Mucosa of stomach (tissue), 1 donor: ENCODE results near the gene HSPA4L.
A peak's percentile ranks its signal among the peaks of the same experiment; 100 is the strongest.

ENCODE experiments used
- H3K27me3 ChIP-seq: one replicate; pipeline ENCODE4 v1.7.0; 2013; ENCODE audit warnings: mild to moderate bottlenecking, low read length; ENCODE audit not compliant: control insufficient read depth, insufficient read depth
- H3K36me3 ChIP-seq: one replicate; pipeline ENCODE4 v1.7.0; 2013; ENCODE audit warnings: low read length; ENCODE audit not compliant: control insufficient read depth, insufficient read depth
- H3K4me1 ChIP-seq: one replicate; pipeline ENCODE4 v1.7.0; 2013; ENCODE audit warnings: mild to moderate bottlenecking, low read length; ENCODE audit not compliant: control insufficient read depth, insufficient read depth
- H3K4me3 ChIP-seq: one replicate; pipeline ENCODE4 v1.7.0; 2013; ENCODE audit warnings: low read length
- H3K9ac ChIP-seq: one replicate; pipeline ENCODE4 v1.7.0; 2013; ENCODE audit warnings: mild to moderate bottlenecking, low read length, moderate library complexity
- H3K9me3 ChIP-seq: one replicate; pipeline ENCODE4 v1.7.0; 2013; ENCODE audit warnings: mild to moderate bottlenecking, low read length, moderate library complexity; ENCODE audit not compliant: control insufficient read depth
- donor health status: Pancreatic carcinoma.

HSPA4L gene

GRCh38 chr4:127846765-127847164 lies 64.6 kb downstream of the HSPA4L start:
- no peaks in the 10 kb centered on the region for H3K4me1 ChIP-seq
- no peaks in the 10 kb centered on the region for H3K36me3 ChIP-seq
- H3K9ac ChIP-seq = no peak overlapping the region
- H3K9me3 ChIP-seq = no peaks in the 10 kb centered on the region
- no peaks in the 10 kb centered on the region for H3K27me3 ChIP-seq
- no peak overlapping the region for H3K4me3 ChIP-seq

DNA sequence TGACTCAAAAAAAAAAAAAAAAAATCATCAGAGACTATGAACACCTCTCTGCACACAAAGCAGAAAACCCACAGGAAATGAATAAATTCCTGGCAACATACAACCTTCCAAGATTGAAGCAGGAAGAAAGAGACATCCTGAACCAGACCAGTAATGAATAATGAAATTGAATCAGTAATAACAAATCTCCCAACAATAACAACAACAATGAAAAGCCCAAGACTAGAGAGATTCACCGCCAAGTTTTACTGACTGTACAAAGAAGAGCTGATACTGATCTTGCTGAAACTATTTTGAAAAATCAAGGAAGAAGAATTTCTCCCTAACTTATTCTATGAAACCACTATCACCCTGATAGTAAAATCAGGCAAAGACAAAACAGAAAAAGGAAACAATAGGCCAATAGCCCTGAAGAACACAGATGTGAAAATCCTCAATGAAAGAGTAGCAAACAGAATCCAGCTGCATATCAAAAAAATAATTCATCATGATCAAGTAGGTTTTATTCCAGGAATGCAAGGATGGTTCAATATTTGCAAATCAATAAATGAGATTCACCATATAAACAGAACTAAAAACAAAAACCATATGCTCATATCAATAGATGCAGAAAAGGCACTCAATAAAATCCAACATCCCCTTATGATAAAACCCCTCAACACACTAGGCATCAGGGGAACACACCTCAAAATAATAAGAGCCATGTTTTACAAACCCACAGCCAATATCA lies 67.5 kb downstream of the HSPA4L start:
- no peaks in the 10 kb centered on the region for H3K9me3 ChIP-seq
- no peaks in the 10 kb centered on the region for H3K36me3 ChIP-seq
- no peaks in the 10 kb centered on the region for H3K4me1 ChIP-seq
- H3K4me3 ChIP-seq = no peak overlapping the region
- no peaks in the 10 kb centered on the region for H3K27me3 ChIP-seq
- no peak overlapping the region for H3K9ac ChIP-seq

DNA sequence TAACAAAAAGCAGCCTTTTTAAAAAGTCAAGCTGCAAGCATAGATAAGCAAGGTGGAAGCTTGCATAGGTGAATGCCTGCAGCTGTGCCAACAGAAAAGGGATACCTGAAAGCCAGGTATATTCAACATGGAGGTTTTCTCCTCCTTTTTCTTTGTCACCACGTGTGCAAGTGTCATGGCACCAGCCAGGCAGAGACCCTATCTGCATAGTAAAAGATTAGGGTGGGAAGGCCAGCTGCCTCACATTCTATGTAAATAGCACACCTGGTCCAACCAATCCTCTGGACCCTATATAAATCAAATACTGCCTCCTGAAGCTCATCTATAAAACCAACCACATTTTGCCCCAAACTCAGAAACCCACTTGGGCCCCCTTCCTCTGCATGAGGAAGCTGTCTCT lies 70.5 kb downstream of the HSPA4L start:
- Histone ChIP-seq H3K9me3 (no peaks in the 10 kb centered on the region), H3K4me3 (no peak overlapping the region), H3K4me1 (no peaks in the 10 kb centered on the region), H3K27me3 (no peaks in the 10 kb centered on the region), H3K9ac (no peak overlapping the region), H3K36me3 (no peaks in the 10 kb centered on the region)

DNA sequence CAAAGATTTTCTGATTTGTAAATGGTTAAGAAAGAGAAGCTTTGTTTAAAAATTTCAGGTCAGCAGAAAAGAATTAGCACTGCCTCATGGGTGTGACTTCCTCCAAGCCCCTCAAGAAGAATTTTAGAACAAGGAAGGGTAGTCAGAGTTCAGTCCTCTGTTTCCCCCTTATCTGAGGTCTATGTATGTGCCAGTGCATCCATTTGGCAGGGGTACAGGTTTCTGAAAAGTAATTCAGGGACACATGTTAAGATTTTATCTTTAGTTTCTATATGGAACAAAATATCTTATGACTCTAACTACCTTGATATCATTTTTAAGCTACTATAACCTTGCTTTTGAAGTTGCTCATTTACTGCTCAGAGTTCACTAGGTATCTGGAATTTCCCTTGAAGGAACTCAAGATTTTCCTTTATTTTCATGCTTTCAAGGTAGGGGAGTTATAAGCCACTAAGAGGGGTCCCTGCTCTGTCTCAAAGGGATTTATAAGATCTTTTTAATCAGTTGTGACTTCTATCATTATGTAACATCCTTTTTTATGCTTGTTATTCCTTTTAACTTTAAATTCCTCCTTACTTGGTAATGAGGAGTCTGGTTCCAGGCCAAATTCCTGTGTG lies 74.2 kb downstream of the HSPA4L start:
- no peaks in the 10 kb centered on the region for H3K9me3 ChIP-seq
- H3K4me3 ChIP-seq = no peak overlapping the region
- H3K27me3 ChIP-seq = no peaks in the 10 kb centered on the region
- H3K36me3 ChIP-seq = no peaks in the 10 kb centered on the region
- H3K4me1 ChIP-seq = no peaks in the 10 kb centered on the region
- H3K9ac ChIP-seq = no peak overlapping the region

- H3K27me3 ChIP-seq = no peaks in the 10 kb centered on the region
- H3K4me3 ChIP-seq = no peak overlapping the region
- no peaks in the 10 kb centered on the region for H3K36me3 ChIP-seq
- H3K9me3 ChIP-seq = no peaks in the 10 kb centered on the region
- no peak overlapping the region for H3K9ac ChIP-seq
- no peaks in the 10 kb centered on the region for H3K4me1 ChIP-seq
Measured at GRCh38 chr4:127856813-127857447, 74.8 kb downstream of the HSPA4L start.

- H3K9ac ChIP-seq = no peak overlapping the region
- H3K4me1 ChIP-seq = no peaks in the 10 kb centered on the region
- H3K9me3 ChIP-seq = no peaks in the 10 kb centered on the region
- H3K36me3 ChIP-seq = no peaks in the 10 kb centered on the region
- no peaks in the 10 kb centered on the region for H3K27me3 ChIP-seq
- H3K4me3 ChIP-seq = no peak overlapping the region
Measured at GRCh38 chr4:127857641-127858040, 75.5 kb downstream of the HSPA4L start.

DNA sequence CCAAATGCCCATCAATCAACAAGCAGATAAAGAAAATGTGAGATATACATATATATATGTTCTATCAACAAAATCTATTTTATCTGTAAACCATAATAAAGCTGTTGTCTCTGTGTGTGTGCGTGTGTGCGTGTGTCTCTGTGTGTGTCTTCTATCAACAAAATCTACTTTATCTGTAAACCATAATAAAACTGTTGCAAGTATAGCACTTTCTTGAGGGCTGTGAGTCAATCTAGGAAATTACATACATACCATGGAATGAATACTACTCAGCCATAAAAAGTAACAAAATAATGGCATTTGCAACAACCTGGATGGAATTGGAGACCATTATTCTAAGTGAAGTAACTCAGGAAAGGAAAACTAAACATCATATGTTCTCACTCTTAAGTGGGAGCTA lies 86.1 kb downstream of the HSPA4L start:
- H3K4me1 ChIP-seq = no peaks in the 10 kb centered on the region

DNA sequence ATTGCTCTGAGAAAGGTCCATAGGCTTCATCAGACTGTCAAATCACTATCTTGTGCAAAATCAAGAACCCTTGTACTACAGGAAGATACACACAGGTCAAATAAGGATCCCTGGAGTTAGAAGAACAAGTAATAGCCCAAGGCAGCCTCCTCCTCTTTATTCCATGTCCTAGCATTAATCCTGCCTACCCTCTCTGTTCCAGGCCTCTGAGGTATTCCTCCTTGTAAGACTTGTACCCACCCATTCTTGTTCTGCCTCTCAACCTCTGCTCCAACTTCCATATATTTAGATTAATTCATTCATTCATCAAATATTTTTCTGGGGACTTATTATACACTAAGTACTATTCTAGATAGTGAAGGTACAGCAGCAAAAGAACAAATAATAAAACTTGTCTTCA lies 88.2 kb downstream of the HSPA4L start:
- Histone ChIP-seq H3K9ac (no peak overlapping the region), H3K4me3 (no peak overlapping the region), H3K9me3 (no peaks in the 10 kb centered on the region), H3K4me1 (no peaks in the 10 kb centered on the region), H3K27me3 (no peaks in the 10 kb centered on the region), H3K36me3 (no peaks in the 10 kb centered on the region)

More for the DNA sequence above, 86.1 kb downstream of the HSPA4L start:
- H3K36me3 ChIP-seq = no peaks in the 10 kb centered on the region
- H3K27me3 ChIP-seq = no peaks in the 10 kb centered on the region
- no peaks in the 10 kb centered on the region for H3K9me3 ChIP-seq
- H3K4me3 ChIP-seq = no peak overlapping the region
- H3K9ac ChIP-seq = no peak overlapping the region

GRCh38 chr4:127870688-127871087 lies 88.6 kb downstream of the HSPA4L start:
- no peaks in the 10 kb centered on the region for H3K36me3 ChIP-seq
- no peaks in the 10 kb centered on the region for H3K4me1 ChIP-seq
- no peak overlapping the region for H3K4me3 ChIP-seq
- H3K9ac ChIP-seq = no peak overlapping the region
- H3K27me3 ChIP-seq = no peaks in the 10 kb centered on the region
- no peaks in the 10 kb centered on the region for H3K9me3 ChIP-seq

DNA sequence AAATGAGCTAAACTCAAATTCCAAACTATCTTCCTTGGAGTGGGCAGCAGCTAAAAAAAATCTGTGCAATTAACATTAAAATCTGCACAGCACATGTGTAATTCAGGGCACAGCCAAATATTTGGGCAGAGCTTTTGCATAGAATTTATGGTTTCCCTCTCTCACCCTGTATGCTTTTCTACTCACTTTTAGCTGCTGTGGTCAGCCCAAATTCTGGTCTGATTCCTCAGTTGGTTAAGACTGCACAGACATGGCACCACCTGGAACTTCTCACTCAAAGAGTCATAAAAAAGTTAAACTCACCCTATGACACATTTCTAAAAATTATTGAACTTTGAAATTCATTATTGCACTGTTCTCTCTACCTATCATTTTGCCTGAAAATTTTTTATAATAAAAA lies 93.7 kb downstream of the HSPA4L start:
- no peaks in the 10 kb centered on the region for H3K27me3 ChIP-seq
- no peaks in the 10 kb centered on the region for H3K4me1 ChIP-seq
- no peaks in the 10 kb centered on the region for H3K9me3 ChIP-seq
- H3K4me3 ChIP-seq = no peak overlapping the region
- no peaks in the 10 kb centered on the region for H3K36me3 ChIP-seq
- no peak overlapping the region for H3K9ac ChIP-seq

GRCh38 chr4:127880763-127881562 lies 98.8 kb downstream of the HSPA4L start, which contains the start of gene PLK4:
Gene PLK4, plus strand, starts transcription at chr4:127880893. Its CDS starts 242 bp downstream, at chr4:127881135.
- H3K9ac ChIP-seq = peak within 1 kb of the TSS; percentile 88
- no peaks in the 10 kb centered on the region for H3K27me3 ChIP-seq
- H3K36me3 ChIP-seq = no peaks in the 10 kb centered on the region
- no peaks in the 10 kb centered on the region for H3K9me3 ChIP-seq
- H3K4me1 ChIP-seq = no peaks in the 10 kb centered on the region
- peak within 1 kb of the TSS; percentile 65 for H3K4me3 ChIP-seq

GRCh38 chr4:127881563-127881864 lies 99.4 kb downstream of the HSPA4L start:
- peak overlapping the region; percentile 88 for H3K9ac ChIP-seq

More at GRCh38 chr4:127881563-127881864, 99.4 kb downstream of the HSPA4L start:
- Histone ChIP-seq H3K4me1 (no peaks in the 10 kb centered on the region), H3K9me3 (no peaks in the 10 kb centered on the region), H3K4me3 (peak overlapping the region; percentile 65), H3K36me3 (no peaks in the 10 kb centered on the region), H3K27me3 (no peaks in the 10 kb centered on the region)
